Activated T-cell treated with anti-CD3 and anti-CD28 coated beads for 1 hour (primary cell): ENCODE measurements around the gene ING3.
"Not testable (repeated sequence)": the region's sequence is repeated elsewhere in the genome, so short reads cannot be mapped to it uniquely, and the experiment has no call there.

Experiments
- DNase-seq: peaks from one replicate; pipeline ENCODE4 v3.0.0-alpha.2; 2020; ENCODE audit warnings: low read depth

The ING3 gene

GRCh38 chr7:121002048-121002756 is 51.6 kb downstream of the ING3 start:
- no peak for DNase-seq

- DNase-seq: no peak
Measured at GRCh38 chr7:121002757-121003200, 52.2 kb downstream of the ING3 start.

GRCh38 chr7:121003986-121004685 is 53.6 kb downstream of the ING3 start:
- DNase-seq: no peak

- not testable (repeated sequence) for DNase-seq
Measured at GRCh38 chr7:121005058-121005457, 54.5 kb downstream of the ING3 start.

- DNase-seq: no peak
Measured at GRCh38 chr7:121005996-121006584, 55.5 kb downstream of the ING3 start.

- no peak for DNase-seq
Measured at GRCh38 chr7:121006711-121007315, 56.2 kb downstream of the ING3 start.

- DNase-seq: no peak
Measured at GRCh38 chr7:121008816-121009215, 58.2 kb downstream of the ING3 start.

GRCh38 chr7:121011401-121011800 is 60.8 kb downstream of the ING3 start:
- no peak for DNase-seq

- DNase-seq: no peak
Measured at GRCh38 chr7:121012170-121012874, 61.7 kb downstream of the ING3 start.

GRCh38 chr7:121012919-121013318 is 62.3 kb downstream of the ING3 start:
- DNase-seq: no peak

- DNase-seq: no peak
Measured at GRCh38 chr7:121015560-121015959, 65.0 kb downstream of the ING3 start.

- DNase-seq: no peak
Measured at GRCh38 chr7:121016966-121017365, 66.4 kb downstream of the ING3 start.

GRCh38 chr7:121017586-121017985 is 67.0 kb downstream of the ING3 start:
- DNase-seq: no peak

- no peak for DNase-seq
Measured at GRCh38 chr7:121019018-121019417, 68.4 kb downstream of the ING3 start.

GRCh38 chr7:121020249-121020988 is 69.8 kb downstream of the ING3 start:
- no peak for DNase-seq

- DNase-seq: no peak
Measured at GRCh38 chr7:121020989-121021969, 70.7 kb downstream of the ING3 start.

- DNase-seq: no peak
Measured at GRCh38 chr7:121023194-121023593, 72.6 kb downstream of the ING3 start.

GRCh38 chr7:121023683-121024511 is 73.3 kb downstream of the ING3 start:
- no peak for DNase-seq

- no peak for DNase-seq
Measured at GRCh38 chr7:121024611-121025010, 74.0 kb downstream of the ING3 start.
